Ovary (tissue), 9 donors: Measurements from ENCODE around the gene TSSK2. TPM values are rescaled to one million over a fixed set of nuclear protein-coding genes. Genes with fewer than 3 reads are reported as not detected.

Source experiments
- polyA plus RNA-seq, 2 donors: library from polyadenylated mRNA; stranded (reverse); fragments of 200-250 nt in 1 of 2; fragments of 350-450 nt in 1 of 2; fragmentation: Illumina TruSeq in 1 of 2; extraction: RNeasy Lipid Tissue Mini Kit (QIAGEN cat#74804) in 1 of 2; gene quantifications; one replicate each; pipeline ENCODE4 v1.2.3, GENCODE V29; 2013 to 2014
- total RNA-seq, 7 donors: library from RNA; depleted of rRNA in 2 of 7; stranded (reverse); fragments of >200 nt in 2 of 7; fragmentation: NEBNext Ultra II Directional in 3 of 7; extraction: Animal tissue kit (Norgen Biotek cat#: 25700) in 3 of 7; gene quantifications; one replicate each; pipeline versions ENCODE4 v1.1.0 to v1.2.4, GENCODE V29; 2016 to 2023
- donor health status: DM: no; HTN: no; CAD: no; lungs with moderate emphysema.
- donor health status: DM: no; HTN: no; CAD: no.
- donor health status: Bipolar disorder and iron deficiency.
- donor health status: DM: yes; HTN: yes; CAD: no.
- donor health status: DM: no; HTN: no; CAD: no.
- donor health status: DM: yes; HTN: yes; CAD: no.

Gene TSSK2
- total and polyA plus RNA-seq, 9 donors, result 0.05 TPM; not detected in 8

Other genes starting within 250 kb of the TSSK2 start
- gene DGCR6, start 225.0 kb upstream of the TSSK2 start, total RNA-seq, result 1 to 10 TPM in 3 of 7 donors, under 1 TPM in 4; 0.35 to 4.9 (median 0.92) TPM
- under 1 TPM; 0.28 to 0.37 TPM for gene DGCR6, start 225.0 kb upstream of the TSSK2 start, polyA plus RNA-seq
- gene PRODH, start 195.0 kb upstream of the TSSK2 start, total RNA-seq, result 1 to 10 TPM in 3 of 7 donors, under 1 TPM in 3, not detected in 1; 0.33 to 3.8 (median 0.97) TPM
- gene PRODH, start 195.0 kb upstream of the TSSK2 start, polyA plus RNA-seq, result under 1 TPM; 0.27 to 0.69 TPM
- 10 to 100 TPM; 31.7 to 71.9 (median 60.2) TPM for gene DGCR2, start 8.9 kb upstream of the TSSK2 start, total RNA-seq
- 10 to 100 TPM; 23.9 to 51.2 TPM for gene DGCR2, start 8.9 kb upstream of the TSSK2 start, polyA plus RNA-seq
- gene ESS2, start 13.3 kb downstream of the TSSK2 start, total RNA-seq, result 10 to 100 TPM; 12.8 to 20.2 (median 14.0) TPM
- gene ESS2, start 13.3 kb downstream of the TSSK2 start, polyA plus RNA-seq, result 10 to 100 TPM in 1 of 2 donors, 1 to 10 TPM in 1; 4.4 to 18.5 TPM
- not detected for gene GSC2, start 19.0 kb downstream of the TSSK2 start, total RNA-seq
- gene GSC2, start 19.0 kb downstream of the TSSK2 start, polyA plus RNA-seq, result not detected
- 10 to 100 TPM; 36.0 to 90.7 (median 76.4) TPM for gene SLC25A1, start 47.4 kb downstream of the TSSK2 start, total RNA-seq
- 10 to 100 TPM; 15.8 to 42.6 TPM for gene SLC25A1, start 47.4 kb downstream of the TSSK2 start, polyA plus RNA-seq
- 1 to 10 TPM; 2.8 to 8.9 (median 5.2) TPM for gene CLTCL1, start 160.4 kb downstream of the TSSK2 start, total RNA-seq
- 10 to 100 TPM in 1 of 2 donors, 1 to 10 TPM in 1; 3.9 to 10.7 TPM for gene CLTCL1, start 160.4 kb downstream of the TSSK2 start, polyA plus RNA-seq